ENCODE measurements around the gene CMSS1. TPM values are rescaled to one million over a fixed set of nuclear protein-coding genes. Genes with fewer than 3 reads are reported as not detected.

CMSS1 gene
- total RNA-seq, 1 experiment from 2014 or later = 64.1 TPM

- Histone ChIP-seq H4K20me1 (ENCODE audit: insufficient read depth) (no peaks in the 10 kb centered on the region), H3K9me2 (ENCODE audit: insufficient read depth) (no peaks in the 10 kb centered on the region), H3K79me2 (ENCODE audit: insufficient read depth, low read length) (no peaks in the 10 kb centered on the region), H3K36me3 (ENCODE audit: control insufficient read depth in 1 of 2, insufficient read depth in 2 of 2, low read length in 2 of 2) (no peaks in the 10 kb centered on the region), H3K4me1 (ENCODE audit: control insufficient read depth in 1 of 2, insufficient read depth in 2 of 2, low read length in 2 of 2) (no peaks in the 10 kb centered on the region), H3K27ac (ENCODE audit: low read depth, low read length) (no peak overlapping the region), H3K9ac (ENCODE audit: low read length) (no peak overlapping the region), H2AFZ (ENCODE audit: low read depth, low read length, poor library complexity, severe bottlenecking) (no peak overlapping the region), H3K27me3 (ENCODE audit: insufficient read depth, low read length) (no peaks in the 10 kb centered on the region), H3K9me3 (ENCODE audit: control insufficient read depth in 1 of 2, insufficient read depth in 1 of 2, low read depth in 1 of 2, low read length in 2 of 2) (no peaks in the 10 kb centered on the region), H3K4me3 (replicated peaks in 1 of 2; ENCODE audit: low read depth in 1 of 2, low read length in 2 of 2) (no peak overlapping the region), H3K4me2 (ENCODE audit: low read length) (no peak overlapping the region)
- TF ChIP-seq CBX3 (IDR thresholded peaks at IDR 0.05; ENCODE audit: low read depth) (no peak), POLR2A (IDR thresholded peaks at IDR 0.05; ENCODE audit: borderline replicate concordance, extremely low read depth, insufficient read depth, insufficient read length) (no peak), ZBTB33 (IDR thresholded peaks at IDR 0.05; ENCODE audit: extremely low read depth, insufficient replicate concordance, low read length) (no peak), CTCF (IDR thresholded peaks at IDR 0.05 in 2 of 3, conservative IDR thresholded peaks at IDR 0.05 in 1 of 3; ENCODE audit: borderline replicate concordance in 1 of 3, insufficient read depth in 1 of 3, low read depth in 2 of 3, low read length in 2 of 3) (no peak), ATF3 (IDR thresholded peaks at IDR 0.05) (no peak), SRF (IDR thresholded peaks at IDR 0.05; ENCODE audit: low read depth) (no peak), SP1 (IDR thresholded peaks at IDR 0.05; ENCODE audit: low read depth) (no peak), JUND (IDR thresholded peaks at IDR 0.05) (no peak), EZH2 (IDR thresholded peaks at IDR 0.05) (no peak), SIN3A (IDR thresholded peaks at IDR 0.05; ENCODE audit: low read depth) (no peak), EZH2phosphoT487 (IDR thresholded peaks at IDR 0.05; ENCODE audit: borderline replicate concordance) (no peak), ZNF274 (IDR thresholded peaks at IDR 0.05; ENCODE audit: low read depth, low read length) (no peak), TCF7L2 (IDR thresholded peaks at IDR 0.05; ENCODE audit: borderline replicate concordance, extremely low read depth, insufficient read depth, insufficient read length) (no peak), POLR2AphosphoS5 (IDR thresholded peaks at IDR 0.05; ENCODE audit: low read depth, low read length) (no peak)
- ATAC-seq (no peak), DNase-seq (ENCODE audit: low read depth, low spot score) (no peak)
- no TSS peak for BruUV-seq (replicated peaks)
- ChIA-PET RAD21 (ENCODE audit: low non-redundant PET in 1 of 2, low total read pairs in 2 of 2, uncharacterized antibody in 2 of 2, unreplicated experiment in 2 of 2) (no interaction called here), POLR2A (no interaction called here), CTCF (no interaction called here)
- intact Hi-C loops (cut with micrococcal nuclease) = no loop called here
These were observed 296.2 kb downstream of the CMSS1 start for GRCh38 chr3:100113723-100114412.
